Measurements from ENCODE around the gene UBE2O.

Gene UBE2O

GRCh38 chr17:76485569-76485968 is 32.6 kb upstream of the UBE2O start:
- Histone ChIP-seq H2BK5ac (ENCODE audit: low read depth, low read length, poor library complexity, severe bottlenecking) (no peak overlapping the region), H3K14ac (ENCODE audit: low read length in 2 of 2) (no peak overlapping the region), H3K18ac (ENCODE audit: low read depth in 1 of 2, low read length in 2 of 2) (peak overlapping the region in 1 of 2 experiments; percentile 18), H3K27me3 (ENCODE audit: control insufficient read depth in 1 of 2, insufficient read depth in 1 of 2, low read length in 2 of 2) (no peaks in the 10 kb centered on the region), H4K91ac (ENCODE audit: low read length) (no peak overlapping the region), H2BK12ac (ENCODE audit: low read length in 2 of 2) (no peak overlapping the region), H3K9ac (ENCODE audit: low read length) (no peak overlapping the region), H3K4me1 (ENCODE audit: control insufficient read depth, insufficient read depth, low read depth, low read length) (peaks cover 18% of the 10 kb centered on the region), H3K4me2 (ENCODE audit: low read length, poor library complexity, severe bottlenecking) (no peak overlapping the region), H2BK15ac (ENCODE audit: low read depth, poor library complexity, severe bottlenecking) (no peak overlapping the region), H3K27ac (ENCODE audit: low read length, poor library complexity, severe bottlenecking) (peak overlapping the region; percentile 2), H3K79me1 (replicated peaks; ENCODE audit: low read length, poor library complexity, severe bottlenecking) (peaks cover 16% of the 10 kb centered on the region), H2BK120ac (ENCODE audit: low read depth, low read length) (no peak overlapping the region), H2AFZ (ENCODE audit: low read depth, low read length) (no peak overlapping the region), H3K4me3 (ENCODE audit: insufficient read depth in 1 of 2, low read depth in 1 of 2, low read length in 2 of 2) (no peak overlapping the region), H3K23ac (ENCODE audit: low read length in 2 of 2) (no peak overlapping the region), H3K9me3 (ENCODE audit: control insufficient read depth, low read length) (no peaks in the 10 kb centered on the region), H3K36me3 (ENCODE audit: control insufficient read depth in 1 of 2, insufficient read depth in 2 of 2, low read depth in 1 of 2, low read length in 2 of 2) (peaks cover 0 to 40% of the 10 kb centered on the region in 2 experiments), H2AK5ac (ENCODE audit: low read length, severe bottlenecking) (no peak overlapping the region), H3K4ac (ENCODE audit: low read depth in 1 of 2, low read length in 2 of 2) (no peak overlapping the region), H4K8ac (ENCODE audit: low read length) (peak overlapping the region; percentile 75)
- no peak for DNase-seq
- WGBS = 73% methylated on average over 11 of the region's 11 CpGs

GRCh38 chr17:76484228-76484725 is 31.3 kb upstream of the UBE2O start:
- H4K8ac ChIP-seq (ENCODE audit: low read length) = peak overlapping the region; percentile 1
- no peak for DNase-seq
- peak overlapping the region in 1 of 2 experiments; percentile 51 for H2BK12ac ChIP-seq (ENCODE audit: low read length in 2 of 2)
- no peak overlapping the region for H3K14ac ChIP-seq (ENCODE audit: low read length in 2 of 2)
- no peak overlapping the region for H3K4me3 ChIP-seq (ENCODE audit: insufficient read depth in 1 of 2, low read depth in 1 of 2, low read length in 2 of 2)
- peaks cover 12% of the 10 kb centered on the region for H3K4me1 ChIP-seq (ENCODE audit: control insufficient read depth, insufficient read depth, low read depth, low read length)
- no peak overlapping the region for H3K9ac ChIP-seq (ENCODE audit: low read length)
- H2BK5ac ChIP-seq (ENCODE audit: low read depth, low read length, poor library complexity, severe bottlenecking) = no peak overlapping the region
- H2AK5ac ChIP-seq (ENCODE audit: low read length, severe bottlenecking) = peak overlapping the region; percentile 23
- peak overlapping the region; percentile 54 for H4K91ac ChIP-seq (ENCODE audit: low read length)
- no peak overlapping the region for H3K4me2 ChIP-seq (ENCODE audit: low read length, poor library complexity, severe bottlenecking)
- H3K36me3 ChIP-seq (ENCODE audit: control insufficient read depth in 1 of 2, insufficient read depth in 2 of 2, low read depth in 1 of 2, low read length in 2 of 2) = peaks cover 0 to 41% of the 10 kb centered on the region in 2 experiments
- no peak overlapping the region for H2BK120ac ChIP-seq (ENCODE audit: low read depth, low read length)
- peaks cover 6% of the 10 kb centered on the region for H3K79me1 ChIP-seq (replicated peaks; ENCODE audit: low read length, poor library complexity, severe bottlenecking)
- H3K18ac ChIP-seq (ENCODE audit: low read depth in 1 of 2, low read length in 2 of 2) = peak overlapping the region in 1 of 2 experiments; percentile 48
- whole genome bisulfite sequencing = 90% methylated on average over 11 of the region's 11 CpGs
- no peak overlapping the region for H2AFZ ChIP-seq (ENCODE audit: low read depth, low read length)
- no peak overlapping the region for H2BK15ac ChIP-seq (ENCODE audit: low read depth, poor library complexity, severe bottlenecking)
- H3K9me3 ChIP-seq (ENCODE audit: control insufficient read depth, low read length) = no peaks in the 10 kb centered on the region
- peak overlapping the region; percentile 12 for H3K27ac ChIP-seq (ENCODE audit: low read length, poor library complexity, severe bottlenecking)
- H3K27me3 ChIP-seq (ENCODE audit: control insufficient read depth in 1 of 2, insufficient read depth in 1 of 2, low read length in 2 of 2) = no peaks in the 10 kb centered on the region
- no peak overlapping the region for H3K23ac ChIP-seq (ENCODE audit: low read length in 2 of 2)
- peak overlapping the region in 1 of 2 experiments; percentile 22 for H3K4ac ChIP-seq (ENCODE audit: low read depth in 1 of 2, low read length in 2 of 2)

GRCh38 chr17:76481071-76481655 is 28.2 kb upstream of the UBE2O start:
- Histone ChIP-seq H3K4me2 (ENCODE audit: low read length, poor library complexity, severe bottlenecking) (no peak overlapping the region), H3K4me1 (ENCODE audit: control insufficient read depth, insufficient read depth, low read depth, low read length) (peaks cover 12% of the 10 kb centered on the region), H3K4ac (ENCODE audit: low read depth in 1 of 2, low read length in 2 of 2) (no peak overlapping the region), H3K27me3 (ENCODE audit: control insufficient read depth in 1 of 2, insufficient read depth in 1 of 2, low read length in 2 of 2) (peaks cover 0 to 12% of the 10 kb centered on the region in 2 experiments), H3K18ac (ENCODE audit: low read depth in 1 of 2, low read length in 2 of 2) (peak overlapping the region; percentile 54 to 57), H3K4me3 (ENCODE audit: insufficient read depth in 1 of 2, low read depth in 1 of 2, low read length in 2 of 2) (no peak overlapping the region), H2BK5ac (ENCODE audit: low read depth, low read length, poor library complexity, severe bottlenecking) (no peak overlapping the region), H3K36me3 (ENCODE audit: control insufficient read depth in 1 of 2, insufficient read depth in 2 of 2, low read depth in 1 of 2, low read length in 2 of 2) (peaks cover 0 to 58% of the 10 kb centered on the region in 2 experiments), H3K23ac (ENCODE audit: low read length in 2 of 2) (no peak overlapping the region), H3K14ac (ENCODE audit: low read length in 2 of 2) (peak overlapping the region in 1 of 2 experiments; percentile 57), H2BK15ac (ENCODE audit: low read depth, poor library complexity, severe bottlenecking) (no peak overlapping the region), H4K91ac (ENCODE audit: low read length) (peak overlapping the region; percentile 77), H3K9ac (ENCODE audit: low read length) (no peak overlapping the region), H2AFZ (ENCODE audit: low read depth, low read length) (no peak overlapping the region), H2BK120ac (ENCODE audit: low read depth, low read length) (no peak overlapping the region), H2BK12ac (ENCODE audit: low read length in 2 of 2) (no peak overlapping the region), H3K9me3 (ENCODE audit: control insufficient read depth, low read length) (no peaks in the 10 kb centered on the region), H4K8ac (ENCODE audit: low read length) (peak overlapping the region; percentile 48), H3K79me1 (replicated peaks; ENCODE audit: low read length, poor library complexity, severe bottlenecking) (no peaks in the 10 kb centered on the region), H3K27ac (ENCODE audit: low read length, poor library complexity, severe bottlenecking) (no peak overlapping the region), H2AK5ac (ENCODE audit: low read length, severe bottlenecking) (no peak overlapping the region)
- WGBS = 77% methylated on average over 20 of the region's 21 CpGs
- DNase-seq = no peak

- Histone ChIP-seq H3K4me3 (ENCODE audit: insufficient read depth in 1 of 2, low read depth in 1 of 2, low read length in 2 of 2) (no peak overlapping the region), H2BK15ac (ENCODE audit: low read depth, poor library complexity, severe bottlenecking) (no peak overlapping the region), H3K36me3 (ENCODE audit: control insufficient read depth in 1 of 2, insufficient read depth in 2 of 2, low read depth in 1 of 2, low read length in 2 of 2) (peaks cover 0 to 59% of the 10 kb centered on the region in 2 experiments), H2BK120ac (ENCODE audit: low read depth, low read length) (no peak overlapping the region), H4K91ac (ENCODE audit: low read length) (no peak overlapping the region), H2AK5ac (ENCODE audit: low read length, severe bottlenecking) (no peak overlapping the region), H3K4me1 (ENCODE audit: control insufficient read depth, insufficient read depth, low read depth, low read length) (peaks cover 9% of the 10 kb centered on the region), H3K27me3 (ENCODE audit: control insufficient read depth in 1 of 2, insufficient read depth in 1 of 2, low read length in 2 of 2) (peaks cover 0 to 12% of the 10 kb centered on the region in 2 experiments), H3K4me2 (ENCODE audit: low read length, poor library complexity, severe bottlenecking) (no peak overlapping the region), H4K8ac (ENCODE audit: low read length) (peak overlapping the region; percentile 7), H2BK12ac (ENCODE audit: low read length in 2 of 2) (peak overlapping the region in 1 of 2 experiments; percentile 1), H2AFZ (ENCODE audit: low read depth, low read length) (no peak overlapping the region), H3K79me1 (replicated peaks; ENCODE audit: low read length, poor library complexity, severe bottlenecking) (no peaks in the 10 kb centered on the region), H3K4ac (ENCODE audit: low read depth in 1 of 2, low read length in 2 of 2) (peak overlapping the region in 1 of 2 experiments; percentile 40), H3K27ac (ENCODE audit: low read length, poor library complexity, severe bottlenecking) (no peak overlapping the region), H2BK5ac (ENCODE audit: low read depth, low read length, poor library complexity, severe bottlenecking) (no peak overlapping the region), H3K14ac (ENCODE audit: low read length in 2 of 2) (no peak overlapping the region), H3K23ac (ENCODE audit: low read length in 2 of 2) (no peak overlapping the region), H3K18ac (ENCODE audit: low read depth in 1 of 2, low read length in 2 of 2) (peak overlapping the region in 1 of 2 experiments; percentile 54), H3K9ac (ENCODE audit: low read length) (no peak overlapping the region), H3K9me3 (ENCODE audit: control insufficient read depth, low read length) (no peaks in the 10 kb centered on the region)
- no peak for DNase-seq
- 77% methylated on average over 15 of the region's 15 CpGs for WGBS
These were observed 27.7 kb upstream of the UBE2O start for GRCh38 chr17:76480632-76481031.

Measured in mesenchymal stem cell (in vitro differentiated cells and primary cell).